Stomach (tissue), 9 donors: Measurements from ENCODE around the gene LRMDA. TPM values are rescaled to one million over a fixed set of nuclear protein-coding genes. Genes with fewer than 3 reads are reported as not detected.

Source experiments
- DNase-seq, 2 donors: peaks; one replicate each; pipeline versions ENCODE4 v3.0.0 to v3.0.0-alpha.2; 2013 to 2019
- H3K27ac ChIP-seq, 5 donors: fragments of 200-600 bp in 4 of 5; sonication (generic) in 4 of 5; one replicate each; pipeline ENCODE4 v1.5.1; 2013 to 2019; ENCODE audit warnings: mild to moderate bottlenecking in 1 of 5, moderate library complexity in 1 of 5
- H3K27me3 ChIP-seq, 3 donors: fragments of 200-600 bp; sonication (generic); one replicate each; pipeline ENCODE4 v1.5.1; 2017 to 2019; ENCODE audit warnings: mixed run types in 1 of 3
- H3K36me3 ChIP-seq, 4 donors: fragments of 200-600 bp; sonication (generic); 1 replicate in 3 of 4; 2 replicates in 1 of 4; pipeline ENCODE4 v1.5.1; 2016 to 2019
- H3K4me1 ChIP-seq, 4 donors: fragments of 200-600 bp; sonication (generic); one replicate each; pipeline ENCODE4 v1.5.1; 2016 to 2019
- H3K4me3 ChIP-seq, 4 donors: fragments of 200-600 bp; sonication (generic) in 3 of 4; one replicate each; pipeline ENCODE4 v1.5.1; 2016 to 2019; ENCODE audit warnings: mild to moderate bottlenecking in 1 of 4
- H3K9me3 ChIP-seq, 4 donors: fragments of 200-600 bp; sonication (generic); one replicate each; pipeline ENCODE4 v1.5.1; 2016 to 2019
- EP300 ChIP-seq: sonication (generic); formaldehyde crosslinking; IDR thresholded peaks from one replicate; pipeline ENCODE4 v1.6.1; 2017; ENCODE audit warnings: antibody characterized with exemption
- POLR2A ChIP-seq, 4 donors: fragments of 450-650 bp; IDR thresholded peaks; one replicate each; pipeline ENCODE4 v1.6.1; 2016; ENCODE audit warnings: antibody characterized with exemption in 4 of 4, control low read depth in 2 of 4, mild to moderate bottlenecking in 1 of 4, moderate library complexity in 1 of 4
- POLR2AphosphoS5 ChIP-seq, 3 donors: sonication (generic); formaldehyde crosslinking; IDR thresholded peaks; one replicate each; pipeline ENCODE4 v1.6.1; 2016; ENCODE audit warnings: antibody characterized with exemption in 3 of 3
- WGBS, 5 donors: extraction: QIAGEN DNeasy Blood & Tissue Kit in 3 of 5; methylation state at CpG; one replicate each; pipeline versions ENCODE4 v1.1.5 to v1.1.7; 2013 to 2018; 5-methylcytosine and 5-hydroxymethylcytosine counted together
- intact Hi-C: fragments of 100-400 bp; cut with DNase I; formaldehyde crosslinking; loops from one replicate; pipeline ENCODE4 v1.15.1; 2023; ENCODE audit warnings: low total_unique reads
- polyA plus RNA-seq, 3 donors: library from polyadenylated mRNA; stranded (reverse); fragments of 200-250 nt; gene quantifications; one replicate each; pipeline ENCODE4 v1.2.3, GENCODE V29; 2013
- total RNA-seq, 5 donors: library from RNA; depleted of rRNA; stranded (reverse); fragments of >200 nt; gene quantifications; one replicate each; pipeline versions ENCODE4 v1.1.0 to v1.2.3, GENCODE V29; 2014 to 2016
- TF ChIP-seq, protein P1 (sequence below), 7 experiments: fragments of 450-650 bp in 4 of 7; fragments of 200-600 bp in 3 of 7; sonication (generic) in 3 of 7; IDR thresholded peaks; one replicate each; pipeline ENCODE4 v1.5.1; 2016 to 2019; ENCODE audit warnings: antibody characterized with exemption in 7 of 7, control low read depth in 2 of 7, mild to moderate bottlenecking in 1 of 7
- donor health status: healthy with polysubstance abuse.
- donor health status: Bipolar disorder and iron deficiency.
- donor health status: healthy.

LRMDA gene
- total and polyA plus RNA-seq, 8 donors, result 1.3 to 30.2 (median 13.6) TPM; not detected in 1

DNA sequence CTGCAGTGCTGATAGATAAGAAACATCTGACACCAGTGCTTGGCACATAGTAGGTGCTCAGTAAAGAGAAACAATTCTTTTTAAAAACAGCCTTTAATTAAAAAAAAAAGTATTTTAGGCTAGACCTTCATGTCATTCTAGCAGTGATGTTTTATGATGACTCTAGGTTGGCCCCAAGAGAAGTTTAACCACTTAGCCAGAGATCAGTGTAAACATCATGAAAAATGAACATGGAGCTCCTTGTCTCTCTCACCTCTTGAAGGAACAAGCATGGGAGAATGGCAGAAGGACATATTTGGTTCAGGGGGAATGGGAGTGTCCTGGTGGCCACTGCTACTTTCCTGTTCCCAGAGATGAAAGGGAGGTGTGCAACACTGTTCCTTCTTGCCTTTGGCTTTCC is 641.0 kb downstream of the LRMDA start:
- TF ChIP-seq, protein P1, sequence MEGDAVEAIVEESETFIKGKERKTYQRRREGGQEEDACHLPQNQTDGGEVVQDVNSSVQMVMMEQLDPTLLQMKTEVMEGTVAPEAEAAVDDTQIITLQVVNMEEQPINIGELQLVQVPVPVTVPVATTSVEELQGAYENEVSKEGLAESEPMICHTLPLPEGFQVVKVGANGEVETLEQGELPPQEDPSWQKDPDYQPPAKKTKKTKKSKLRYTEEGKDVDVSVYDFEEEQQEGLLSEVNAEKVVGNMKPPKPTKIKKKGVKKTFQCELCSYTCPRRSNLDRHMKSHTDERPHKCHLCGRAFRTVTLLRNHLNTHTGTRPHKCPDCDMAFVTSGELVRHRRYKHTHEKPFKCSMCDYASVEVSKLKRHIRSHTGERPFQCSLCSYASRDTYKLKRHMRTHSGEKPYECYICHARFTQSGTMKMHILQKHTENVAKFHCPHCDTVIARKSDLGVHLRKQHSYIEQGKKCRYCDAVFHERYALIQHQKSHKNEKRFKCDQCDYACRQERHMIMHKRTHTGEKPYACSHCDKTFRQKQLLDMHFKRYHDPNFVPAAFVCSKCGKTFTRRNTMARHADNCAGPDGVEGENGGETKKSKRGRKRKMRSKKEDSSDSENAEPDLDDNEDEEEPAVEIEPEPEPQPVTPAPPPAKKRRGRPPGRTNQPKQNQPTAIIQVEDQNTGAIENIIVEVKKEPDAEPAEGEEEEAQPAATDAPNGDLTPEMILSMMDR (IDR thresholded peaks at IDR 0.05), result no peak
- no peak for TF ChIP-seq POLR2AphosphoS5 (IDR thresholded peaks at IDR 0.05)
- no peak for TF ChIP-seq POLR2A (IDR thresholded peaks at IDR 0.05)
- no peak for TF ChIP-seq EP300
- Histone ChIP-seq H3K27me3 (no peaks in the 10 kb centered on the region), H3K4me1 (peaks cover 0 to 43% (median 8%) of the 10 kb centered on the region in 4 donors), H3K36me3 (no peaks in the 10 kb centered on the region), H3K9me3 (no peaks in the 10 kb centered on the region), H3K4me3 (no peak overlapping the region), H3K27ac (no peak overlapping the region)
- no peak for DNase-seq
- intact Hi-C loops, result no loop called here

GRCh38 chr10:76073524-76073923 is 642.1 kb downstream of the LRMDA start:
- 81 to 91% (median 89%) methylated on average over 2 of the region's 2 CpGs for WGBS, 5 donors
- TF ChIP-seq POLR2AphosphoS5 (IDR thresholded peaks at IDR 0.05) (no peak), EP300 (no peak), POLR2A (IDR thresholded peaks at IDR 0.05) (no peak)
- TF ChIP-seq, protein P1 (IDR thresholded peaks at IDR 0.05), result no peak
- no peaks in the 10 kb centered on the region for H3K27me3 ChIP-seq
- H3K9me3 ChIP-seq, result no peaks in the 10 kb centered on the region
- no peak overlapping the region for H3K27ac ChIP-seq
- no peaks in the 10 kb centered on the region for H3K36me3 ChIP-seq
- H3K4me3 ChIP-seq, result no peak overlapping the region
- no peak for DNase-seq
- intact Hi-C loops, result no loop called here
- peaks cover 0 to 43% (median 8%) of the 10 kb centered on the region in 4 donors for H3K4me1 ChIP-seq

- DNase-seq, result no peak
- no peaks in the 10 kb centered on the region for H3K9me3 ChIP-seq
- WGBS, 5 donors, result 81 to 100% (median 92%) methylated on average over 1 of the region's 1 CpG
- H3K4me1 ChIP-seq, result peaks cover 0 to 36% (median 8%) of the 10 kb centered on the region in 4 donors
- H3K4me3 ChIP-seq, result no peak overlapping the region
- TF ChIP-seq, protein P1 (IDR thresholded peaks at IDR 0.05), result no peak
- TF ChIP-seq EP300 (no peak), POLR2A (IDR thresholded peaks at IDR 0.05) (no peak)
- no peaks in the 10 kb centered on the region for H3K27me3 ChIP-seq
- H3K27ac ChIP-seq, result no peak overlapping the region
- H3K36me3 ChIP-seq, result no peaks in the 10 kb centered on the region
- intact Hi-C loops, result no loop called here
Observed at GRCh38 chr10:76074659-76075058, 643.2 kb downstream of the LRMDA start.

DNA sequence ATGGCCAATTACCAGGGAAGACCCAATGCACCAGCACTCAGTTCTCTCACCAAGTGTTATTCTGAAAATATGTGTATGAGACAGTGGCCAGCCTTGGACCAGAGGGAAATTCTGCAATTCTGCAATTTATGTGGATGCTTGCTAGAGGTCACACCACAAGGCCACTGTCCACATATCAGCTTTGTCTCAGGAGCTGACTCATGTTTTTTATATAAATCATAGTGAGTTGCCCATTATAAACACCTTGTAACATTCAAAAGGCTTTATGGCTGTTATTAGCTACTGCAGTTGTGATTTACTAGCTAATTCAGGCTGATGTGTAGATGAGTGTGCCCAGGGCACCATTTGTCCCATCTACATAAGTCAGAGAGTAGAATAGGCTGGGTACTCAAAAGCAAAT is 649.0 kb downstream of the LRMDA start:
- TF ChIP-seq, protein P1 (IDR thresholded peaks at IDR 0.05), result no peak
- TF ChIP-seq POLR2A (IDR thresholded peaks at IDR 0.05) (no peak), EP300 (no peak), POLR2AphosphoS5 (IDR thresholded peaks at IDR 0.05) (no peak)
- Histone ChIP-seq H3K4me1 (no peaks in the 10 kb centered on the region), H3K36me3 (no peaks in the 10 kb centered on the region), H3K27ac (no peak overlapping the region), H3K4me3 (no peak overlapping the region), H3K27me3 (no peaks in the 10 kb centered on the region), H3K9me3 (no peaks in the 10 kb centered on the region)
- intact Hi-C loops, result no loop called here
- DNase-seq, result no peak
